HG02884 (cell line): ENCODE results near the gene SMIM10L2A.
"Not testable (repeated sequence)": the region's sequence is repeated elsewhere in the genome, so short reads cannot be mapped to it uniquely, and the experiment has no call there.

ENCODE experiments used
- ATAC-seq: cut with Tn5 transposase; IDR thresholded peaks from one replicate; pipeline ENCODE4 v1.9.1; 2021; ENCODE audit warnings: mild to moderate bottlenecking, moderate library complexity; ENCODE audit not compliant: unreplicated experiment

SMIM10L2A gene

DNA sequence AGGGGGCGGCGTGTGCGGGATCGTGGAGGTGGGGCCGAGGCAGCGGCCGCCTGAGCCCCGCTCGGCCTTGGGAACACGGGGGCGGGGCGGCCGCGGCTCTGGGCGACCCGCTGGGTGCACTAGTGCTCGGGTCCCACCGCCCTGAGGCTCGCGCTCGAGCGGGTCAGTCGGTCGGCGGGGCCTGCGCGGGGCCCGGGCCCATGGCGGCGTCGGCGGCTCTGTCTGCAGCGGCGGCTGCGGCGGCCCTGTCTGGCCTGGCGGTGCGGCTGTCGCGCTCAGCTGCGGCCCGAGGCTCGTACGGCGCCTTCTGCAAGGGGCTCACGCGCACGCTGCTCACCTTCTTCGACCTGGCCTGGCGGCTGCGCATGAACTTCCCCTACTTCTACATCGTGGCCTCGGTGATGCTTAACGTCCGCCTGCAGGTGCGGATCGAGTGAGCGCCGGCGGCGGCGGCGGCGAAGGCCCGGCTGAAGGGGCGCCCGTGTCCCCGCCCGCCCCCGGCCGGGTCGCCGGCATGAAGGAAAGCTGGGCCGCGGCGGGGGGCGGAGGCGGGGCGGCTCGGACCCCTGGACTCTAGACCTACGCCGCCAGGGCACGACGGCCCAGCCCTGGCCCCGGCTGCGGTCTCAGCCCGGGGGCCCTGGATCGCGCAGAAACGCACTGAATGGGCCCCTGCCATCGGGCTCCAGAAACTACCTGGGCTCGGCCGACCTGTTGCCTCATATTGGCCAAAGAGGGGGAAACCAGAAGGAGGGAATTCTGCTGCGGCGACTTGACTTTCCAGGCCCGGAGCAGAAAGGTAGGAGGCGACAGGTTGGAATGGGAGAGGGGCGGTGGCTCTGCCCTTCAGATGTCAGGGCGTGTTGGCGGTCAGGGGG is at the start of gene SMIM10L2A:
Gene SMIM10L2A (plus strand): TSS at position 13 of the 878 bp plus-strand sequence. CDS start 188 bp downstream, at position 201.
- peak; percentile 51 for ATAC-seq

- no peak for ATAC-seq
Measured at GRCh38 chrX:135373357-135373756, 48.4 kb upstream of the SMIM10L2A start.

- no peak for ATAC-seq
Measured at GRCh38 chrX:135382260-135382659, 39.5 kb upstream of the SMIM10L2A start.

GRCh38 chrX:135383249-135383648 is 38.5 kb upstream of the SMIM10L2A start:
- ATAC-seq, result no peak

GRCh38 chrX:135384161-135384836 is 37.4 kb upstream of the SMIM10L2A start:
- ATAC-seq, result no peak

DNA sequence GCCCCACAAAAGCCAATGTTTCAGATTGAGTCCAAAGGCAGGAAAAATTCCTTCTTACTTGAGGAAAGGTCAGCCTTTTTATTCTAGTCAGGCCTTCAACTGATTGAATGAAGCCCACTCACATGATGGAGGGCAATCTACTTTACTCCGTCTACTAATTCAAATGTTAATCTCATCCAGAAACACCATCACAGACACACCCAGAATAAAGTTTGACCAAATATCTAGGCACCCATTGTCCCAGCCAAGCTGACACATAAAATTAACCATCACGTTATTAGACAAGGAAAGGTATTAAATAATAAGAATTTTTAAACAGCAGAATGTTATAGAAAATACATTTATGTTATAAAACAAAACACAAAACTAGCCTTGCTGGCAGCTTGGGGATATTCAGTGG is 32.9 kb upstream of the SMIM10L2A start:
- ATAC-seq, result no peak

- ATAC-seq, result no peak
Measured at GRCh38 chrX:135389243-135389642, 32.5 kb upstream of the SMIM10L2A start.

- ATAC-seq, result no peak
Measured at GRCh38 chrX:135389717-135390116, 32.0 kb upstream of the SMIM10L2A start.

GRCh38 chrX:135391734-135392133 is 30.0 kb upstream of the SMIM10L2A start:
- ATAC-seq, result no peak

GRCh38 chrX:135393051-135393450 is 28.7 kb upstream of the SMIM10L2A start:
- ATAC-seq, result no peak

GRCh38 chrX:135395064-135395463 is 26.7 kb upstream of the SMIM10L2A start:
- ATAC-seq, result no peak

DNA sequence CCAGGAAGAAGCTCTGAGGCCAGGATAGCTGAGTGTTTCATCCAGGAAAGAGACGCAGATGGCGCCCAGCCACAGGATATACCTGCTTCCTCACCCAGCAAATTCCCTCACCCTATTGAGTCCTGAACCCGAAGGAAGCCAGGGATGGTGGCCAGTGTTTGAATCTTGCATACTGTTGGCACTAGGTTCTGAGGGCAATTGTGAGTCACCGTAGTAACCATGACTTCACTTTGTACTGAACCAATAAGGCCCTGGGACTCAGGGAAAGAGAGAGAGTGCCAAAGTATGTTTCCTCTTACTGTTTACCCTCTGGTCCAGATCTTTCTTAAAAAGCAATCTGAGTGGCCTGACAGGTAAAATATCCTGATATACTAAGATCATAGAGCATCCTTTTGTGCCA is 25.6 kb upstream of the SMIM10L2A start:
- ATAC-seq, result no peak

- no peak for ATAC-seq
Measured at GRCh38 chrX:135396566-135396965, 25.2 kb upstream of the SMIM10L2A start.

DNA sequence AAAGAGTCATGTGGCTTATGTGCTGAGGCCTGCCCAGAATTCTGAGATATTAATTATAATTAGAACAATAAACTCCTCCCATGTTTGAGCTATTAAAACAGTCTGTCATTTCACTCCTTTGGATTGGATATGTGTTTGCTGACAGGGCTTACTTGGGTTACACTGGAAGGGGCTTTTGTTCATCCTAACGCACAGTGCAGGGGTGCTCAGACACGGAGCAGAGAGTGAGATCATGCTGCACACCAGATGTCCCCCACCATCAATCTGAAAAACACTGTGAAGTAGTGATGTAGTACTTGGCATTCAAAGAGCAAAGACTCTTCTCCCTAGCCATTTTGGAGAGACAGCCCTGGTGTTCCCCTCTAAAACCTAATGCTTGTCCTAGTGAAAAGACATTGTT is 24.1 kb upstream of the SMIM10L2A start:
- no peak for ATAC-seq

DNA sequence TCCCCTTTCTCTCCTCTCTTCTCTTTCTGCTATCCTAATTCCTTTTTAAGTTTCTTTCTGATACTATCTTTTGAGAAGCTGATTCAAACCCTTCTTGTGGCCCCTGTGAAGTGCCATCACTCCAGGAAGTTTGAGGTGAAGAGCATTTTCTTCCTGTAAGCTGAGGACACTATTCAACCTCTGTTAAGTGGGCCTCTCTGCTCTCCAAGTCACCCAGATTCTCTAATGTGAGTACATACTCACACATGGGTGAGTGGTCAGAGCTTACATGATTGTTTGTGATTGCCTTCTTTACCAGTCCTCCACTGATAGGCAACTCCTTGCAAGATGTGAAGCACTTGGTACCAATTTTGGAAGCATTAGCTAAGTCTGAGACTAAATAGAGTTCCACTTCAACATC is 18.4 kb upstream of the SMIM10L2A start:
- no peak for ATAC-seq

DNA sequence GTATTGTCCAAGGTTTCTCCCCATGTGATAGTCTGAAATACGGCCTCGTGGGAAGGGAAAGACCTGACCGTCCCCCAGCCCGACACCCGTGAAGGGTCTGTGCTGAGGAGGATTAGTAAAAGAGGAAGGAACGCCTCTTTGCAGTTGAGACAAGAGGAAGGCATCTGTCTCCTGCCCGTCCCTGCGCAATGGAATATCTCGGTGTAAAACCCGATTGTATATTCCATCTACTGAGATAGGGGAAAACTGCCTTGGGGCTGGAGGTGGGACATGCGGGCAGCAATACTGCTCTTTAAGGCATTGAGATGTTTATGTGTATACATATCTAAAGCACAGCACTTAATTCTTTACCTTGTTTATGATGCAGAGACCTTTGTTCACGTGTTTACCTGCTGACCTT is 15.3 kb upstream of the SMIM10L2A start:
- ATAC-seq, result not testable (repeated sequence)

DNA sequence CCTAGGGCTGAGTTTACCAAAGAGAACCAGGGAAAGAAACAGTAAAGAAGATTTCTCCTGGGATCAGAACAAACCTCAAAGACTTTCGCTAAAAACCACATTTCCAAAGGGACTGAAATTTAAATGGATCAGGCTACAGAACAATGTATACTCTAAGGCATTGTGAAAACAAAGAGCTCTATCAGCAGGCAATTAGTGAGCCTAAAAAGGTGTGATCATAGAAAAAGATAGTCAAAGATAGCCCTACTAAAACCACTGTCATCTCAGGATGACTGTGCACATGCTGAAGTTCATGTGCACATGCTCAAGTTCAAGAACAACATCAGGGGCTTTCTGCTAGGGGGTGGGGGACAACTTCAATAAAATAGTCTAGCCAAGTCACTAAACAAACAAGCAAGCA is 12.9 kb upstream of the SMIM10L2A start:
- ATAC-seq, result peak; percentile 63

- no peak for ATAC-seq
Measured at GRCh38 chrX:135410861-135411627, 10.7 kb upstream of the SMIM10L2A start.

- no peak for ATAC-seq
Measured at GRCh38 chrX:135411893-135412292, 9.9 kb upstream of the SMIM10L2A start.

- ATAC-seq, result no peak
Measured at GRCh38 chrX:135416546-135416945, 5.2 kb upstream of the SMIM10L2A start.

DNA sequence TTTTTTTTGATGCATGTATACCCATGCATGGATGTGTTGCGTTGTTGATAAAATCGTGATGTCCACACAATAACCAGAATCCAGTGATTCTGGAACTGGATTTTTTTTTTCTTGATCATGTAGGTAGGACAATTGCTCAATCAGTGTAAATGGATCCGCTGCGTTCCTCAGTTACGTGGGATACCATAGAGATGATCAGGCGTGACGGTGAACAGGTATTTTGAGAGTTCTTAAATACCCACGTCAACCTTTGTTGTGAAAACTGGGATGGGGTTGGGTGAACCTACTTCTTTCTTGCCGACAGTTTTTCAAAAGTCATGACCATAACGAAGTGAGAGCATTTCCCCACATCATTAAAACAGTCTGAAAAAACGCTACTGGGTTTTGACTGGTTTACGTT is 913 bp upstream of the SMIM10L2A start:
- no peak for ATAC-seq
